Peyer's patch (tissue), 4 donors: Measurements from ENCODE around the gene PDK2.

Experiments used
- CTCF ChIP-seq, 6 experiments: fragments of 450-650 bp in 4 of 6; fragments of 200-600 bp in 2 of 6; sonication (generic) in 1 of 6; IDR thresholded peaks; one replicate each; pipeline ENCODE4 v1.5.1; 2017 to 2019; ENCODE audit warnings: antibody characterized with exemption in 6 of 6, mild to moderate bottlenecking in 3 of 6, moderate library complexity in 1 of 6
- POLR2A ChIP-seq, 2 donors: fragments of 450-650 bp; IDR thresholded peaks; one replicate each; pipeline ENCODE4 v1.5.1; 2017; ENCODE audit warnings: antibody characterized with exemption in 2 of 2, mild to moderate bottlenecking in 2 of 2, moderate library complexity in 2 of 2

- TF ChIP-seq CTCF (IDR thresholded peaks at IDR 0.05) (no peak), POLR2A (IDR thresholded peaks at IDR 0.05) (no peak)
These were observed 18.6 kb downstream of the PDK2 start for GRCh38 chr17:50113624-50114320.
